ENCODE results near the gene THAP4. TPM values are rescaled to one million over a fixed set of nuclear protein-coding genes. Genes with fewer than 3 reads are reported as not detected.

THAP4 gene
- polyA plus RNA-seq, 1 donor (not counting 4 experiments of a cell fraction or from before 2014, with no cell fraction given) = 30.3 TPM

DNA sequence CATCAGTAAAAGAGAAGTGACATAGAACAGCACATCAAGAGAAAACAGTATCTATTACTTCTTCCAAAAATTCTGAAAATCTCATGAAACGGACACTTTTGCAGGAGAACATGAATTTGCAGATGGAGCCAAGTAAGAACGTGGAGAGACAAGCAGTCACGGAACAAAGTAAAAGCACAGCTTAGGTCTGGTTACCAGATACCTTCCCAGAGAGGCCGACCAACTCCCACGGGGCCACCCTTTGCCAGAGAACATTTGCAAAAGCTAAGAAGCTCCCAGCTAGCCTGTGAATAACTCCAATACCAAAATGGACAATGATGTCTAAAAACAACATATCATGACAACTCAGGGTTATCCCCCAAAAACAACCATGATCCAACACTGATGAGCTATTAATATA, 38.9 kb downstream of the THAP4 start:
- H3K9me3 ChIP-seq (ENCODE audit: control insufficient read depth, low read depth, low read length) = no peaks in the 10 kb centered on the region
- peaks cover 4 to 21% of the 10 kb centered on the region in 2 experiments for H3K36me3 ChIP-seq (ENCODE audit: control insufficient read depth in 2 of 2, extremely low read depth in 1 of 2, insufficient read depth in 2 of 2, low read length in 2 of 2)
- no peaks in the 10 kb centered on the region for H3K79me2 ChIP-seq (ENCODE audit: control insufficient read depth, insufficient read depth, low read length)
- no peak overlapping the region for H3K9ac ChIP-seq (ENCODE audit: control insufficient read depth, extremely low read depth, insufficient read depth, low read length)
- H3K27me3 ChIP-seq (ENCODE audit: control insufficient read depth, extremely low read depth, insufficient read depth, low read length) = no peaks in the 10 kb centered on the region
- no peak overlapping the region for H2AFZ ChIP-seq (ENCODE audit: control insufficient read depth, low read length)
- H3K27ac ChIP-seq (ENCODE audit: control insufficient read depth, insufficient read depth, low read length) = no peak overlapping the region
- TF ChIP-seq EZH2 (IDR thresholded peaks at IDR 0.05; ENCODE audit: low read length) (no peak), CTCF (optimal IDR thresholded peaks at IDR 0.05 in 1 of 3, IDR thresholded peaks at IDR 0.05 in 1 of 3, conservative IDR thresholded peaks at IDR 0.05 in 1 of 3; ENCODE audit: extremely low read depth in 1 of 3, insufficient read depth in 2 of 3, low read length in 3 of 3) (no peak)
- H3K4me3 ChIP-seq (ENCODE audit: control insufficient read depth in 2 of 3, extremely low read depth in 1 of 3, insufficient read depth in 2 of 3, low read depth in 1 of 3, low read length in 3 of 3) = no peak overlapping the region
- no peaks in the 10 kb centered on the region for H3K4me1 ChIP-seq (ENCODE audit: control insufficient read depth, extremely low read depth, insufficient read depth, low read length)
- dilution Hi-C loops (cut with MboI; ENCODE audit: extremely low pct_ligation_motif_present, low sequenced_read_pairs) = loop anchor here (25.0 kb wide), 1 partner anchor 111 kb away; no protein-coding TSS in a partner anchor
- no peaks in the 10 kb centered on the region for H4K20me1 ChIP-seq (ENCODE audit: control insufficient read depth, extremely low read depth, insufficient read depth, low read length)
- DNase-seq (ENCODE audit: low read depth, low spot score) (no peak), FAIRE-seq (peak; percentile 34)
- no peaks in the 10 kb centered on the region for H3K9me1 ChIP-seq (ENCODE audit: control insufficient read depth, extremely low read depth, insufficient read depth, low read length)
- no peak overlapping the region for H3K4me2 ChIP-seq (ENCODE audit: control insufficient read depth, extremely low read depth, insufficient read depth, low read depth, low read length)

GRCh38 chr2:241597561-241597960, 39.4 kb downstream of the THAP4 start:
- dilution Hi-C loops (cut with MboI; ENCODE audit: extremely low pct_ligation_motif_present, low sequenced_read_pairs) = loop anchor here (25.0 kb wide), 1 partner anchor 110 kb away; no protein-coding TSS in a partner anchor
- H3K36me3 ChIP-seq (ENCODE audit: control insufficient read depth in 2 of 2, extremely low read depth in 1 of 2, insufficient read depth in 2 of 2, low read length in 2 of 2) = peaks cover 4 to 20% of the 10 kb centered on the region in 2 experiments
- TF ChIP-seq CTCF (optimal IDR thresholded peaks at IDR 0.05 in 1 of 3, IDR thresholded peaks at IDR 0.05 in 1 of 3, conservative IDR thresholded peaks at IDR 0.05 in 1 of 3; ENCODE audit: extremely low read depth in 1 of 3, insufficient read depth in 2 of 3, low read length in 3 of 3) (no peak), EZH2 (IDR thresholded peaks at IDR 0.05; ENCODE audit: low read length) (no peak)
- no peaks in the 10 kb centered on the region for H3K27me3 ChIP-seq (ENCODE audit: control insufficient read depth, extremely low read depth, insufficient read depth, low read length)
- H3K79me2 ChIP-seq (ENCODE audit: control insufficient read depth, insufficient read depth, low read length) = no peaks in the 10 kb centered on the region
- H3K4me1 ChIP-seq (ENCODE audit: control insufficient read depth, extremely low read depth, insufficient read depth, low read length) = no peaks in the 10 kb centered on the region
- H3K27ac ChIP-seq (ENCODE audit: control insufficient read depth, insufficient read depth, low read length) = no peak overlapping the region
- H3K4me3 ChIP-seq (ENCODE audit: control insufficient read depth in 2 of 3, extremely low read depth in 1 of 3, insufficient read depth in 2 of 3, low read depth in 1 of 3, low read length in 3 of 3) = no peak overlapping the region
- no peaks in the 10 kb centered on the region for H4K20me1 ChIP-seq (ENCODE audit: control insufficient read depth, extremely low read depth, insufficient read depth, low read length)
- FAIRE-seq (no peak), DNase-seq (ENCODE audit: low read depth, low spot score) (no peak)
- H3K9me3 ChIP-seq (ENCODE audit: control insufficient read depth, low read depth, low read length) = no peaks in the 10 kb centered on the region
- H3K9ac ChIP-seq (ENCODE audit: control insufficient read depth, extremely low read depth, insufficient read depth, low read length) = no peak overlapping the region
- no peak overlapping the region for H2AFZ ChIP-seq (ENCODE audit: control insufficient read depth, low read length)
- no peak overlapping the region for H3K4me2 ChIP-seq (ENCODE audit: control insufficient read depth, extremely low read depth, insufficient read depth, low read depth, low read length)
- no peaks in the 10 kb centered on the region for H3K9me1 ChIP-seq (ENCODE audit: control insufficient read depth, extremely low read depth, insufficient read depth, low read length)

Data from keratinocyte (primary cell).